GM19452 (cell line): ENCODE results near the gene HNRNPUL1.

Experiments
- ATAC-seq: cut with Tn5 transposase; IDR thresholded peaks from one replicate; pipeline ENCODE4 v1.9.1; 2021; ENCODE audit not compliant: unreplicated experiment

The HNRNPUL1 gene

GRCh38 chr19:41233748-41234240, 30.4 kb upstream of the HNRNPUL1 start:
- no peak for ATAC-seq

- ATAC-seq, result no peak
These were observed 29.5 kb upstream of the HNRNPUL1 start for GRCh38 chr19:41234512-41235168.

GRCh38 chr19:41235480-41235879, 28.7 kb upstream of the HNRNPUL1 start:
- ATAC-seq, result no peak

- no peak for ATAC-seq
These were observed 25.9 kb upstream of the HNRNPUL1 start for GRCh38 chr19:41238244-41238643.

- no peak for ATAC-seq
These were observed 24.8 kb upstream of the HNRNPUL1 start for GRCh38 chr19:41239363-41239762.

GRCh38 chr19:41239961-41240574, 24.1 kb upstream of the HNRNPUL1 start:
- no peak for ATAC-seq

- no peak for ATAC-seq
These were observed 22.3 kb upstream of the HNRNPUL1 start for GRCh38 chr19:41241859-41242258.

- no peak for ATAC-seq
These were observed 20.1 kb upstream of the HNRNPUL1 start for GRCh38 chr19:41244117-41244516.

GRCh38 chr19:41245843-41246242, 18.3 kb upstream of the HNRNPUL1 start:
- no peak for ATAC-seq

GRCh38 chr19:41248895-41249294, 15.3 kb upstream of the HNRNPUL1 start:
- ATAC-seq, result no peak

GRCh38 chr19:41249707-41250423, 14.3 kb upstream of the HNRNPUL1 start:
- no peak for ATAC-seq

- no peak for ATAC-seq
These were observed 10.5 kb upstream of the HNRNPUL1 start for GRCh38 chr19:41253660-41254059.

- no peak for ATAC-seq
These were observed 9.0 kb upstream of the HNRNPUL1 start for GRCh38 chr19:41255171-41255570.

- ATAC-seq, result no peak
These were observed 2.5 kb upstream of the HNRNPUL1 start for GRCh38 chr19:41261474-41262190.

GRCh38 chr19:41263042-41263849, 926 bp upstream of the HNRNPUL1 start:
- peak; percentile 9 for ATAC-seq

GRCh38 chr19:41264581-41265394, 616 bp downstream of the HNRNPUL1 start:
- ATAC-seq, result no peak

- no peak for ATAC-seq
These were observed 1.4 kb downstream of the HNRNPUL1 start for GRCh38 chr19:41265395-41266153.

GRCh38 chr19:41269055-41269454, 4.9 kb downstream of the HNRNPUL1 start:
- no peak for ATAC-seq

GRCh38 chr19:41269571-41269970, 5.4 kb downstream of the HNRNPUL1 start:
- no peak for ATAC-seq
